ENCODE results near the gene HLA-F.

Gene HLA-F

DNA sequence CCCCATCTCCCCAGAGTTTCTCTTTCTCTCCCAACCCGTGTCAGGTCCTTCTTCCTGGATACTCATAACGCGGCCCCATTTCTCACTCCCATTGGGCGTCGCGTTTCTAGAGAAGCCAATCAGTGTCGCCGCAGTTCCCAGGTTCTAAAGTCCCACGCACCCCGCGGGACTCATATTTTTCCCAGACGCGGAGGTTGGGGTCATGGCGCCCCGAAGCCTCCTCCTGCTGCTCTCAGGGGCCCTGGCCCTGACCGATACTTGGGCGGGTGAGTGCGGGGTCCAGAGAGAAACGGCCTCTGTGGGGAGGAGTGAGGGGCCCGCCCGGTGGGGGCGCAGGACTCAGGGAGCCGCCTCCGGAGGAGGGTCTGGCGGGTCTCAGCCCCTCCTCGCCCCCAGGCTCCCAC lies at the start of gene HLA-F:
Gene HLA-F, plus strand, starts transcription at position 173 of the 404 bp plus-strand sequence. Its CDS starts 30 bp downstream, at position 203.
- Histone ChIP-seq H3K4me3 (ENCODE audit: low read depth in 1 of 2, low read length in 2 of 2) (peak within 1 kb of the TSS; percentile 88 to 94), H3K9ac (ENCODE audit: low read depth in 1 of 2, low read length in 2 of 2) (peak within 1 kb of the TSS; percentile 93 to 97), H3K9me3 (ENCODE audit: control insufficient read depth in 1 of 2, low read length in 2 of 2) (no peaks in the 10 kb centered on the region), H3K27ac (ENCODE audit: low read depth, low read length) (peak within 1 kb of the TSS; percentile 92), H3K27me3 (ENCODE audit: control insufficient read depth in 1 of 2, insufficient read depth in 2 of 2, low read length in 2 of 2) (no peaks in the 10 kb centered on the region), H3K36me3 (ENCODE audit: control insufficient read depth in 1 of 2, insufficient read depth in 2 of 2, low read length in 2 of 2) (peaks cover 18 to 32% of the 10 kb centered on the region in 2 donors), H3K4me1 (ENCODE audit: control insufficient read depth in 1 of 2, insufficient read depth in 2 of 2, low read length in 2 of 2) (peaks cover 11 to 23% of the 10 kb centered on the region in 2 donors)

- no peaks in the 10 kb centered on the region for H3K4me1 ChIP-seq (ENCODE audit: control insufficient read depth in 1 of 2, insufficient read depth in 2 of 2, low read length in 2 of 2)
- peaks cover 4% of the 10 kb centered on the region in 2 donors for H3K27me3 ChIP-seq (ENCODE audit: control insufficient read depth in 1 of 2, insufficient read depth in 2 of 2, low read length in 2 of 2)
- H3K27ac ChIP-seq (ENCODE audit: low read depth, low read length): no peak overlapping the region
- no peaks in the 10 kb centered on the region for H3K36me3 ChIP-seq (ENCODE audit: control insufficient read depth in 1 of 2, insufficient read depth in 2 of 2, low read length in 2 of 2)
- H3K4me3 ChIP-seq (ENCODE audit: low read depth in 1 of 2, low read length in 2 of 2): no peak overlapping the region
- no peaks in the 10 kb centered on the region for H3K9me3 ChIP-seq (ENCODE audit: control insufficient read depth in 1 of 2, low read length in 2 of 2)
- H3K9ac ChIP-seq (ENCODE audit: low read depth in 1 of 2, low read length in 2 of 2): no peak overlapping the region
These were observed 49.2 kb upstream of the HLA-F start for GRCh38 chr6:29674008-29674407.

DNA sequence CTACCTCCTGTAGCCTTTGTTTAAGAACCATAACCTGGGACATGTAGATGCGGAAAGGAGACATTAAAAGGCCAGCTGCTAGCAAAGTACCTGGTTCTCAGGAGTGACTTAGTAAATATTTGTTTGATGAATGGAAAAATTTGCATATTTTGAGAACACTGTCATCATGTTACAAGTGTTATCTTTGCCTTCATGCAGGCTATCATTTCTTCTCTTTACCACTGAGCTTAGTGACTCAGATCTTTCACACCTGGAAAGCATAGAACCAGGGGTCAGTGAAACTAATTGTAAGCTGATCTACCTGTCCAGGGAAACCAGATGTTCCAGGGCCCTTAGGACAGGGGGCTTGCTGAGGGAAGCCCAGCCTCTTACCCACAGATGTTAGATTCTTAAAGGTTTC lies 47.7 kb upstream of the HLA-F start:
- Histone ChIP-seq H3K27ac (ENCODE audit: low read depth, low read length) (no peak overlapping the region), H3K4me3 (ENCODE audit: low read depth in 1 of 2, low read length in 2 of 2) (no peak overlapping the region), H3K27me3 (ENCODE audit: control insufficient read depth in 1 of 2, insufficient read depth in 2 of 2, low read length in 2 of 2) (peaks cover 4% of the 10 kb centered on the region in 2 donors), H3K9ac (ENCODE audit: low read depth in 1 of 2, low read length in 2 of 2) (no peak overlapping the region), H3K9me3 (ENCODE audit: control insufficient read depth in 1 of 2, low read length in 2 of 2) (no peaks in the 10 kb centered on the region), H3K4me1 (ENCODE audit: control insufficient read depth in 1 of 2, insufficient read depth in 2 of 2, low read length in 2 of 2) (no peaks in the 10 kb centered on the region), H3K36me3 (ENCODE audit: control insufficient read depth in 1 of 2, insufficient read depth in 2 of 2, low read length in 2 of 2) (no peaks in the 10 kb centered on the region)

- no peaks in the 10 kb centered on the region for H3K4me1 ChIP-seq (ENCODE audit: control insufficient read depth in 1 of 2, insufficient read depth in 2 of 2, low read length in 2 of 2)
- H3K4me3 ChIP-seq (ENCODE audit: low read depth in 1 of 2, low read length in 2 of 2): no peak overlapping the region
- no peak overlapping the region for H3K27ac ChIP-seq (ENCODE audit: low read depth, low read length)
- no peak overlapping the region for H3K9ac ChIP-seq (ENCODE audit: low read depth in 1 of 2, low read length in 2 of 2)
- H3K9me3 ChIP-seq (ENCODE audit: control insufficient read depth in 1 of 2, low read length in 2 of 2): no peaks in the 10 kb centered on the region
- no peaks in the 10 kb centered on the region for H3K27me3 ChIP-seq (ENCODE audit: control insufficient read depth in 1 of 2, insufficient read depth in 2 of 2, low read length in 2 of 2)
- no peaks in the 10 kb centered on the region for H3K36me3 ChIP-seq (ENCODE audit: control insufficient read depth in 1 of 2, insufficient read depth in 2 of 2, low read length in 2 of 2)
These were observed 46.1 kb upstream of the HLA-F start for GRCh38 chr6:29676981-29677601.

GRCh38 chr6:29678114-29678513 lies 45.1 kb upstream of the HLA-F start:
- no peak overlapping the region for H3K27ac ChIP-seq (ENCODE audit: low read depth, low read length)
- no peaks in the 10 kb centered on the region for H3K36me3 ChIP-seq (ENCODE audit: control insufficient read depth in 1 of 2, insufficient read depth in 2 of 2, low read length in 2 of 2)
- H3K27me3 ChIP-seq (ENCODE audit: control insufficient read depth in 1 of 2, insufficient read depth in 2 of 2, low read length in 2 of 2): no peaks in the 10 kb centered on the region
- H3K4me1 ChIP-seq (ENCODE audit: control insufficient read depth in 1 of 2, insufficient read depth in 2 of 2, low read length in 2 of 2): no peaks in the 10 kb centered on the region
- no peak overlapping the region for H3K4me3 ChIP-seq (ENCODE audit: low read depth in 1 of 2, low read length in 2 of 2)
- H3K9ac ChIP-seq (ENCODE audit: low read depth in 1 of 2, low read length in 2 of 2): no peak overlapping the region
- H3K9me3 ChIP-seq (ENCODE audit: control insufficient read depth in 1 of 2, low read length in 2 of 2): no peaks in the 10 kb centered on the region

DNA sequence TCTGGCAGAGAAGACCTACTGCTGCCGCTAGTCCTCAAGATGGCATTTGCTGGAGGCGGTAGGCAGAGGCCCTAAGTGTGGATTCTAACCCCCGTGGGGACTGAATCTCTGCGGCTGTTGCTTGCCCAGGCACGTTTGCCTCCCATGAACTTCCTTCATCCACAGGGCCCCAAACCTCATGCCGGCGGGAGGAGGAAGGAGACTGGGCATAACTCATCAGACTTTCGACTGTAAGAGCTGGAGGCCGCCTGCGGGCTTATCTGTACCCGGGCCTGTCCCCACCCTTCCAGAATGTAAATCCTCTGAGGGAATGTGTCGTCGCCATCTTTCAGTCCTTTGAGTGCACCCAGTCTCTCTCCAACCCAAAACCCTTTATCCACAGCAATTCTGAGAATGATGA lies 43.3 kb upstream of the HLA-F start:
- H3K27ac ChIP-seq (ENCODE audit: low read depth, low read length): no peak overlapping the region
- no peak overlapping the region for H3K4me3 ChIP-seq (ENCODE audit: low read depth in 1 of 2, low read length in 2 of 2)
- no peaks in the 10 kb centered on the region for H3K36me3 ChIP-seq (ENCODE audit: control insufficient read depth in 1 of 2, insufficient read depth in 2 of 2, low read length in 2 of 2)
- no peaks in the 10 kb centered on the region for H3K9me3 ChIP-seq (ENCODE audit: control insufficient read depth in 1 of 2, low read length in 2 of 2)
- H3K9ac ChIP-seq (ENCODE audit: low read depth in 1 of 2, low read length in 2 of 2): no peak overlapping the region
- no peaks in the 10 kb centered on the region for H3K4me1 ChIP-seq (ENCODE audit: control insufficient read depth in 1 of 2, insufficient read depth in 2 of 2, low read length in 2 of 2)
- no peaks in the 10 kb centered on the region for H3K27me3 ChIP-seq (ENCODE audit: control insufficient read depth in 1 of 2, insufficient read depth in 2 of 2, low read length in 2 of 2)

- Histone ChIP-seq H3K27me3 (ENCODE audit: control insufficient read depth in 1 of 2, insufficient read depth in 2 of 2, low read length in 2 of 2) (no peaks in the 10 kb centered on the region), H3K4me1 (ENCODE audit: control insufficient read depth in 1 of 2, insufficient read depth in 2 of 2, low read length in 2 of 2) (no peaks in the 10 kb centered on the region), H3K9ac (ENCODE audit: low read depth in 1 of 2, low read length in 2 of 2) (no peak overlapping the region), H3K4me3 (ENCODE audit: low read depth in 1 of 2, low read length in 2 of 2) (no peak overlapping the region), H3K27ac (ENCODE audit: low read depth, low read length) (no peak overlapping the region), H3K9me3 (ENCODE audit: control insufficient read depth in 1 of 2, low read length in 2 of 2) (no peaks in the 10 kb centered on the region), H3K36me3 (ENCODE audit: control insufficient read depth in 1 of 2, insufficient read depth in 2 of 2, low read length in 2 of 2) (no peaks in the 10 kb centered on the region)
These were observed 42.8 kb upstream of the HLA-F start for GRCh38 chr6:29680416-29680815.

GRCh38 chr6:29680904-29681303 lies 42.3 kb upstream of the HLA-F start, which contains the start of gene ZFP57:
TSS of gene ZFP57 (minus strand) at chr6:29681152. CDS start at chr6:29677003, 4,149 bp downstream.
- no peak within 1 kb of the TSS for H3K9ac ChIP-seq (ENCODE audit: low read depth in 1 of 2, low read length in 2 of 2)
- no peaks in the 10 kb centered on the region for H3K4me1 ChIP-seq (ENCODE audit: control insufficient read depth in 1 of 2, insufficient read depth in 2 of 2, low read length in 2 of 2)
- H3K4me3 ChIP-seq (ENCODE audit: low read depth in 1 of 2, low read length in 2 of 2): no peak within 1 kb of the TSS
- no peaks in the 10 kb centered on the region for H3K27me3 ChIP-seq (ENCODE audit: control insufficient read depth in 1 of 2, insufficient read depth in 2 of 2, low read length in 2 of 2)
- no peaks in the 10 kb centered on the region for H3K36me3 ChIP-seq (ENCODE audit: control insufficient read depth in 1 of 2, insufficient read depth in 2 of 2, low read length in 2 of 2)
- no peaks in the 10 kb centered on the region for H3K9me3 ChIP-seq (ENCODE audit: control insufficient read depth in 1 of 2, low read length in 2 of 2)
- no peak within 1 kb of the TSS for H3K27ac ChIP-seq (ENCODE audit: low read depth, low read length)

DNA sequence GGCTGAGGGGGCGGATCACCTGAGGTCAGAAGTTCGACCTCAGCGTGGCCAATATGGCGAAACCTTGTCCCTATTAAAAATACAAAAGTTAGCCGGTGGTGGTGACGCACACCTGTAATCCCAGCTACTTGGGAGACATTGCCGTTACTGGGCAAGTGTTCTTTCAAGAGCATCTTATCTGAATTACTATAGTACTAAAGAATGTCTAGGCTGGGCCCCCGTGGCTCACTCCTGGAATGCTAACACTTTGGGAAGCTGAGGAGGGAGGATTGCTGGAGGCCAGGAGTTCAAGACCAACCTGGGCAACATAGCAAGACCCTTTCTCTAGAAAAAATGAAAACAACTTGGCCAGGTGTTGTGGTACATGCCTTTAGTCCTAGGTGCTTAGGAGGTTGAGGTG lies 41.4 kb upstream of the HLA-F start:
- Histone ChIP-seq H3K27me3 (ENCODE audit: control insufficient read depth in 1 of 2, insufficient read depth in 2 of 2, low read length in 2 of 2) (no peaks in the 10 kb centered on the region), H3K9me3 (ENCODE audit: control insufficient read depth in 1 of 2, low read length in 2 of 2) (no peaks in the 10 kb centered on the region), H3K4me3 (ENCODE audit: low read depth in 1 of 2, low read length in 2 of 2) (no peak overlapping the region), H3K36me3 (ENCODE audit: control insufficient read depth in 1 of 2, insufficient read depth in 2 of 2, low read length in 2 of 2) (no peaks in the 10 kb centered on the region), H3K9ac (ENCODE audit: low read depth in 1 of 2, low read length in 2 of 2) (no peak overlapping the region), H3K4me1 (ENCODE audit: control insufficient read depth in 1 of 2, insufficient read depth in 2 of 2, low read length in 2 of 2) (no peaks in the 10 kb centered on the region), H3K27ac (ENCODE audit: low read depth, low read length) (no peak overlapping the region)

DNA sequence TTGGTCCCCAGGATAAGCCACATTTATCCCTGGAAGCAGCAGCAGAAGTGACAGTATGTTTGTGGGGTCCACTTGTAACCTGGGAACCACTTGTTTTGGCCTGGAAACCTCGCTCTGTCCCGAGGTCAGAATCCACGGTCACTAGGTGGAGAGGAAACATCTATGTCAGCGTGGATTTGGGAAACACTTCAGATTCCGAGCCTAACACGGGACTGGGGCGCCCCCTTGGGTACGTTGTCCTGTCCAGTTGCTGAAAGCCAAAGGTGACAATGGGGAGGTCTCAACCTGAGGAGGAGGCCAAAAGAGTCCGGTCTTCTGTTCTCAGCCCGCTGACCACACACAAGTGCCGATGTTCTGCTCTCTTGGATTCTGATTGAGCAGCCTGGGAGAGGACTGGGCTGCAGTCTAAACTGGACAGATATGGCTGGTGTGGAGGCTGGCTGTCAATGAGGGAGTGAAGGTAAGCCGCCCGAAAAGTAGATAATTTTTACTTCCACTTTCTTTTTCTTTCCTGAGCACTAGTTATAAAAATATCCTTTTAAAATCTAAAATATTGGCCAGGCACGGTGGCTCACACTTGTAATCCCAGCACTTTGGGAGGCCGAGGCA lies 37.4 kb upstream of the HLA-F start:
- no peak overlapping the region for H3K4me3 ChIP-seq (ENCODE audit: low read depth in 1 of 2, low read length in 2 of 2)
- no peak overlapping the region for H3K9ac ChIP-seq (ENCODE audit: low read depth in 1 of 2, low read length in 2 of 2)
- no peak overlapping the region for H3K27ac ChIP-seq (ENCODE audit: low read depth, low read length)
- no peaks in the 10 kb centered on the region for H3K36me3 ChIP-seq (ENCODE audit: control insufficient read depth in 1 of 2, insufficient read depth in 2 of 2, low read length in 2 of 2)
- no peaks in the 10 kb centered on the region for H3K27me3 ChIP-seq (ENCODE audit: control insufficient read depth in 1 of 2, insufficient read depth in 2 of 2, low read length in 2 of 2)
- H3K9me3 ChIP-seq (ENCODE audit: control insufficient read depth in 1 of 2, low read length in 2 of 2): no peaks in the 10 kb centered on the region
- no peaks in the 10 kb centered on the region for H3K4me1 ChIP-seq (ENCODE audit: control insufficient read depth in 1 of 2, insufficient read depth in 2 of 2, low read length in 2 of 2)

All from duodenal mucosa (tissue), 2 donors.